ENCODE data around the gene ABCA1.

The ABCA1 gene

GRCh38 chr9:104738452-104738851 is 189.5 kb downstream of the ABCA1 start:
- Histone ChIP-seq H3K14ac (ENCODE audit: low read length) (no peak overlapping the region), H2BK12ac (ENCODE audit: low read length) (no peak overlapping the region), H3K9me3 (replicated peaks in 1 of 2; ENCODE audit: control insufficient read depth in 2 of 2, insufficient read depth in 1 of 2, low read depth in 1 of 2, low read length in 2 of 2) (no peaks in the 10 kb centered on the region), H3K4me1 (ENCODE audit: control insufficient read depth in 2 of 2, insufficient read depth in 1 of 2, low read depth in 1 of 2, low read length in 2 of 2) (peaks cover 0 to 1% of the 10 kb centered on the region in 2 donors), H3K79me1 (ENCODE audit: low read depth, low read length) (no peaks in the 10 kb centered on the region), H3K4me3 (ENCODE audit: low read length in 2 of 2) (no peak overlapping the region), H3K4me2 (ENCODE audit: insufficient read depth, low read length, poor library complexity, severe bottlenecking) (no peak overlapping the region), H2AK5ac (ENCODE audit: low read depth, low read length) (no peak overlapping the region), H4K91ac (ENCODE audit: low read depth, low read length, poor library complexity) (no peak overlapping the region), H2BK15ac (ENCODE audit: low read length) (no peak overlapping the region), H3K9ac (ENCODE audit: low read depth, low read length, poor library complexity) (no peak overlapping the region), H3K23ac (ENCODE audit: low read depth, low read length, poor library complexity) (no peak overlapping the region), H3K27ac (replicated peaks; ENCODE audit: low read length) (no peak overlapping the region), H2AFZ (ENCODE audit: low read length) (no peak overlapping the region), H3K36me3 (replicated peaks in 1 of 2; ENCODE audit: control insufficient read depth in 2 of 2, insufficient read depth in 2 of 2, low read length in 2 of 2) (no peaks in the 10 kb centered on the region), H3K4ac (ENCODE audit: low read length) (no peak overlapping the region), H2BK120ac (ENCODE audit: low read depth, low read length) (no peak overlapping the region), H3K18ac (ENCODE audit: low read length) (no peak overlapping the region), H4K8ac (ENCODE audit: low read depth, low read length) (no peak overlapping the region), H2BK5ac (ENCODE audit: low read length) (no peak overlapping the region), H3K27me3 (ENCODE audit: control insufficient read depth in 3 of 3, insufficient read depth in 3 of 3, low read depth in 1 of 3, low read length in 3 of 3) (peaks cover 0 to 3% (median 0%) of the 10 kb centered on the region in 3 experiments)
- no CpG with 5 or more reads among the region's 3 CpGs for WGBS, 2 donors (ENCODE audit: extremely low coverage in 2 of 2, insufficient read length in 2 of 2, insufficient replicate concordance in 1 of 2)
- no peak for DNase-seq (ENCODE audit: low spot score)

Data from neuronal stem cell (in vitro differentiated cells).